Lower leg skin (tissue), 3 donors: ENCODE data around the gene BPI.

Source experiments
- CTCF ChIP-seq, 3 donors: fragments of 450-650 bp; IDR thresholded peaks; one replicate each; pipeline ENCODE4 v1.5.1; 2016; ENCODE audit warnings: antibody characterized with exemption in 3 of 3, mild to moderate bottlenecking in 3 of 3, moderate library complexity in 2 of 3
- POLR2A ChIP-seq, 2 donors: fragments of 450-650 bp; IDR thresholded peaks; one replicate each; pipeline ENCODE4 v1.6.1; 2016 to 2017; ENCODE audit warnings: antibody characterized with exemption in 2 of 2, mild to moderate bottlenecking in 1 of 2, moderate library complexity in 1 of 2

- TF ChIP-seq POLR2A (IDR thresholded peaks at IDR 0.05) (no peak), CTCF (IDR thresholded peaks at IDR 0.05) (no peak)
Observed at GRCh38 chr20:38260378-38261053, 43.4 kb upstream of the BPI start, which contains the start of gene KIAA1755.
